SK-N-DZ (cell line): ENCODE measurements around the gene TSPO2.

Experiments used
- DNase-seq: peaks from one replicate; pipeline ENCODE4 v3.0.0-alpha.2; 2015; ENCODE audit warnings: low spot score

Gene TSPO2

DNA sequence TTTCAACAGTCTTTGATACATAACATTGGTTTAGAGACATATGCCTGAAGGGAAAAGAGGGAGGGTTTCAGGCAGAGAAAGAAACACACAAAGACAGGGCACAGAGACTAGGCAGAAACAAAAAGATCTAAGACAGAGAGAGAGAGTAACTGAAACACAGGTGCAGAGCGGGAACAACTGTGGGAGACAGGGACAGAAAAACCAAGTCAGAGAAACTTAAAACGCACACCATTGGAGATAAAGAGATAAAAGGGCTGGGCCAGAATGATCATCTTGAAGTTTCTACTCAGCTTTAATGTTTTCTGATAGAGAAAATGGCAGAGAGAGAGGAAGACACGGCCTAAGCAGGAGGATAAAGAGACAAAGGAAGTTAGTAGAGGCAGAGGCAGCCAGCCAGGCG, 15.0 kb upstream of the TSPO2 start:
- no peak for DNase-seq

DNA sequence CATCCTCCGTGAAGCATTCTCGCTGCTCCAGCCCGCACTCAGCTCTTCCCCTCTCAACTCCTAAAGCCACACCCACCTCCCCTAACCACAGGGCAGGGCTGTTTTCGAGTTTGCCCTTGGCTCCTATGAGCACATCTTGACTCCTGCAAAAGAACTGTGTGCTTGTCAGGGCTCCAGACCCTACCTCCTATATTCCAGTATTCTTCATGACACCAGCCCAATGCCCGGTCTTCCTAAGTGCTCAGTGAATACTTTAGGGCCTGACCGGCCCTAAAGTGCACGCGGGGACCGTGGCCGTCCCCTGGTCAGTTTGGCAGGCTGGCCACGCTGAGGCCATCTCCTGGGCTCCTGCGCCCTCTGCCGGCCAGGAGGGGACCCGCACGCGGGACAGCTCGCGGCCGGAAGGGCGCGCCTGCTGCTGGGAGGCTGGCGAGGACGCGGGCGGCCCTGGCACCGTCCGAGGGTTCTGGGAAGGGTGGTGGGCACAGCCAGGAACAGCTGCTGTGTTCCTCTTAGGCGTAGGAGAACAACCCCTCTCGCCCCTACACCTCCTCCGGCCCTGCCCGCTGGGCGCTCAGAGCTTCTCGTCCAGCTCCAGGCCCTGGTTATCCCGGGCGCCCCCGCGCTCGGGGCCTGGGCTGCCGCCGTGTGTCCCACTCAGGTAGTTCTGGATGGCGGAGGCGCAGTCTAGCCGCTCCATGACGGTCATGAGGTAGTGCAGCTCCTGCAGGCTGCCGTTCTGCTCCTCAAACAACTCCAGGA, 14.3 kb upstream of the TSPO2 start:
- DNase-seq, result peak; percentile 75

DNA sequence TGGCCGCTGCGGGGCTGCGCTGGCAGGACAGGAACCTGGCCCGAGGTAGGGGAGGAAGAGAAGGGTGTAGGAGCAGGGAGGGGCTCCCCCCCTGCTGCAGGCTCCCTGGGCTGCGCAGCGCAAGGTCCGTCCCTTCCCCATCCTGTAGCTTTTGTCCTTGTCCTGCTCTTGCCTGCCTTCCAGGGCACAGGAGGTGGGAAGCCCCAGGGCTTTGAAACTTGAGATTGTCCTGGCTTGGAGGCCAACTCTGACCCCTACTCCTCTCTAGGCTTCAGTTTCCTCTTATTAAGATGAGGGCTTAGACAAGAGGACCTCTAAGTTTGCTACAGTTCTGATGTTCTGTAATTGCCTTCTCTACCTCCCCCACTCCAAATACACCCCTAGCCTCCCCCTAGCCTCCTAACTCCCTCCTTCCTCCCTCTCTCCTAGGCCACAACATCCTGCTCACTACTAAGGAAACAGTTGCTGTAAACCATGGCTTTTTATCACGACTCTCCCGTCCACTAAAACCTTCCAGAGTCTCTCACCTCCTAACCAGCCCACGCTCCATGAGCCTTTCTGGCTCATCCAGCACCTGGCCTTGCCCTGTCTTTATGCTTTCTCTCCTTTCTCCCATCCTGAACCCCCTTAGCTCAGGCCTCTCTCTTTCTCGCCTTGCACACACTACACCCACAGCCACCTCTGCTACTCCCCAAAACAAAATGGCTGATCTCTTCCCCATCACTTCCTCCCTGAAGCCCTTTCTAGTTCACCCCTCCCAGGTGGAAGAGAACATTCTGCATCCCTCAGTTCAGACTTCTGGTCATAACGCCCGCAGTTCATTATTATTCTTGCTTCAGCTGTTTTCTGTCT, 13.5 kb upstream of the TSPO2 start:
- no peak for DNase-seq

DNA sequence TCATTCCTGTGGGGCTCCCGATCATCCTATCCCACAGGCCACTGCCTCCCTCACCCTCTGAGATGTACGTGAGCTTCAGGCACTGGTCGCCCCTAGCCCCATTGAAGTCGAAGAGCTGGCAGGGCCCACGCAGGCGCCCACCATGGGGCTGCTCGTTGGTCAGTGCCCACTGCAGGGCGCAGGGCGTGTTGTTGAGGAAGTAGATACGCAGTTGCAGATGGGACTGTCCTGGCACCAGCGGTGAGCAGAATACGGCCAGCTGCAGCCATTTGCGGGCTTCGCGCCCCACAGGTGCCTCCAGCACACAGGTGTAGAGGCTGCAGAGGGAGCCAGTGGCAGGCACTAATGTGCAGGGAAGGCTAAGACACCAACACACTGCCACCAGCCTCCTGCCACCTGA, 9.4 kb upstream of the TSPO2 start:
- no peak for DNase-seq

DNA sequence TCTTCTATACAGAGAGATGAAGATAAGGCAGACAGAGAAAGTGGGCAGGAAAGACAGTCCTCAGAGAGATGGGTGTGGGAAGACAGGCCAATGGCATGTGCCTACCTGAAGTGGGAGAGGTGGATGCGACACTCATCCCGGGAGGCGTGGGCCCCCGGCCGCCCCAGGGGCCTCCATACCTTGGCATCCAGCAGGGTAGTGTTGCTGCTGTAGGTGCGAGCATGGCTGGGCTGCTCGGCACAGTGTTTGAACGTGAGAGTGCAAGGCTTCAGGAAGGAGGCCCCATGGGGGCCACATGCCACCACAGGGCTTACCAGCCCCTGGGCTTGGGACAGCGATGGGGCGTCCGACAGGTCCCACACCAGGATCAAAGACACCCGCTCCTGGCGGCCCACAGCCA, 8.5 kb upstream of the TSPO2 start:
- DNase-seq, result no peak

DNA sequence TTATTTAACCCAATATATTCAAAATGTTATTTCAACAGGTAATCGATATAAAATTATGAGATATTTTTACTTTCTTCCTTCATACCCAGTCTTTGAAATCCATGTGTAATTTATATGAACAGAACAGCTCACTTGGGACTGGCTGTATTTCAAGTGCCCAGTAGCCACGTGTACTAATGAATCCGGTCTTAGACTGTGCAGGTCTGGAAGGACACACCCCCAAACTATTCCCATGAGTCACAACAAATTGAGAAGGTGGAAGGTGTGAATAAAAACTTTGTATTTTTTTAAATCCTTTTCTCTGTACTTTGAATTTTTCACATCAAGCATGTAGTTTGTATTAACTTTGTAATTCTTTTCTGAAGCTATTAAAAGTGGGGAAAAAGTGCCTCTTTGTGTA, 6.1 kb upstream of the TSPO2 start:
- DNase-seq, result no peak

DNA sequence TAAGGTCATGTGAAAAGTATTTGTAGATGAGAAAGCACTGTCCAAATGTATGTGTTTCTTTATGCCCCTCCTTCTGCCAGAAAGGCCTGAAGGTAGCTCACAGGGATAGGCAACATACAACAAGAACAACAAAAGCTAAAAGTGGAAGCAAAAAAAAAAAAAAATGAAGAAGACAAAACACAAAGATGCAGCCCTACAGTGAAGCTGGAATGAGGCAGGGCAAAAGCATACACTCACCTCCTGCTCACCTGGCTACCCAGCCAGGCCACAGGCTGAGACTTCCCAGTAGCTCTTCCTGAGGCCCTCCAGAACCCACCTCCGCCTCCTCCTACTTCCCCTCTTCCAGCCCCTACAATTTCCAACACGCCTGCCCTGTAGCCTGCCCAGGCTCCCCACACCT, 5.7 kb upstream of the TSPO2 start:
- DNase-seq, result no peak

DNA sequence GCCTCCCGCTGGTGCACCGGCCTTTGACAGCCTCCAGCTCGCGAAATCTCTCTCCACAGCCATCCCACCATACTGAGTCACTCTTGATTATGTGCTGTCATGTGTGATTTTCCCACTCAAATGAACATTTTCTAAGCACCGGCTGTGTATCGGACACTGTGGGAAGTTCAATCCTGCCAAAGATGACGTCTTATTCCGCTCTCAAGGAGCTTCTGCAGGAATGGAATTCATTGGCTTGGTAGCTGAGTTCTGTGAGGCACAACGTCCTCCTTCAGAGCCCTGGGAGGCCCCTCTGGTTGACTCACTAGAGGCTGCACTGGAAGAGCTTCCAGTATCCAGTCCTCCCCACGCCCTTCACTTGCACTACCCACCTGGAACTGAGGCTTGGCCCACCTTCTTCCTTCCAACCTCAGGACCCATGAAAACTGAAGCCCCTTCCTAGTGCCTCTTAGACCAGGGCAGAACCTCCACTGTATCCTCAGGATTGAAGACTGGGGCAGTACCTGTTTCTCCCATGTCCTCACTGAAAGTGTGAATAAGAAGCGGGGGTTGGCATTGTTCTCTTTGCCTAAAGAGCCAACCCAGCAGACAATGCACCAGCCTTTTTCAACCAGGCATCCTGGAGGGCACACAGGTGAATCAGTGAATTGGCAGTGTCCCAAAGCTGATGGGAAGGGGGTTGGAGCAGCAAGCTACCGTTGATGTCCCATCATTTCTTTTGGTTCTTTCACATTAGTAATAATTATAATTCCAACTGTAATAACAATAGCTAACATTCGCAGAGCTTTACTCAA, 5.0 kb upstream of the TSPO2 start:
- DNase-seq, result no peak

DNA sequence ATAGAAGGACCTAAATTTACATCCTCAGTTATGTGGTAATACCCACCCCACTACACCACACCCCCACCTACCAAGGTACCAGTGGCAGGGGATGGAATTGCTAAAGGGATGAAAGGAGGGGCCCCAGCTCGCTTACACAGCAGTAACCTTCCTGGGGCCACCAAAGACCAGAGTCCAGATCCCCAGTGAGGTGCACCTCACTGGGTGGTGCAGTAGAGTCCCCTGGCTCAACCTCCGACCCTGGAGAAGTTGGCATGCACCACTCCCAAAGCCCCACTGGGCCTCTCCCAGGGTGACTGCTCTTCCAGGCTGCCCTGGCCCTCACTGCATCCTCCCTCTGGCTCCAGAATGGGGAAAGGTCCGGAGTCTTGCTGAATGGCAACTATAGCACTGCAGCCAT, 4.1 kb upstream of the TSPO2 start:
- no peak for DNase-seq

DNA sequence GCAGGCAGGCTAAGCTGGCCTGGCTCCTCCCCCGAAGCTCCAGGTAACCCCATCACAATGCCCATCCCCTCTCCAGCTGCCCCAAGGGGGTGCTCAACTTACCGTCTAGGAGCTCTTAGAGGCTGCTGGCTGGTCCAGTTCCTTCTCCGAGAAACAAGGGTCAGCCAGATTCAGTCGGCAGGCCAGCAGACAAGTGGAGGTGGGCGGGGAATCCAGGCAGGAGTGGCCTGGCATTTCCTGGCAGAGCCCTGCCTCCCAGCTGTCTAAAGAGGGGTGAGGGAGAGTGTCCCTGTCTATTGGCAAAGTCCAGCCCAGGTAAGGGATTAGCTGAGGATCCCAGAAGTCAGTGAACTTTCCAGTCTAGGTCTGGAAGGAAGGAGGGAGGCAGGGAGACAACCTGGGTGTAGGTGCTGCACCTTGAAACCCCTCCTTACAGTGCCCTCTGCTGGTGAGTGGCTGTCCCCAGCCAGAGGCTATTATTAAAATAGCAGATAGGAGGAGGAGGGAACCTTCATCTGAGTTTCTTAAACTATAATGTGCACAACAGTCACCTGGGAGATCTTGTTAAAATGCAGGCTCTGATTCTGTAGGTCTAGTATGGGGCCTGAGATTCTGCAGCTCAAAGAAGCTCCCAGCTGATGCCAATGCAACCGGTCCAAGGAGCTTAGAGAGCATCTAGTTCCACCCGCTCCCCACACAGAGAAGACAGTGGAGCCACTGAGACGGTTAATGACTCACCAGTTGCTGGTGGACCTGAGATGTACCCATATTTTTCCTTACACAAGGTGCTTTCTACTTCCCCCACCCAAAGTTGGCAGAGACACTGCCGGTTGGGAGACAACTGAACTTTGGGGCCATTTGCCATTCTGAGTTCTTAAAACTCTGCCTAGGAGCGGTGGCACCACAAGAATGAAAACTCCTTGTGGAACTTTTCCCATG, 2.9 kb upstream of the TSPO2 start, which contains the start of gene UNC5CL:
TSS of gene UNC5CL (minus strand) at position 162 of the 939 bp plus-strand sequence. CDS start 4,147 bp downstream, outside the sequence.
- DNase-seq, result peak; percentile 23

DNA sequence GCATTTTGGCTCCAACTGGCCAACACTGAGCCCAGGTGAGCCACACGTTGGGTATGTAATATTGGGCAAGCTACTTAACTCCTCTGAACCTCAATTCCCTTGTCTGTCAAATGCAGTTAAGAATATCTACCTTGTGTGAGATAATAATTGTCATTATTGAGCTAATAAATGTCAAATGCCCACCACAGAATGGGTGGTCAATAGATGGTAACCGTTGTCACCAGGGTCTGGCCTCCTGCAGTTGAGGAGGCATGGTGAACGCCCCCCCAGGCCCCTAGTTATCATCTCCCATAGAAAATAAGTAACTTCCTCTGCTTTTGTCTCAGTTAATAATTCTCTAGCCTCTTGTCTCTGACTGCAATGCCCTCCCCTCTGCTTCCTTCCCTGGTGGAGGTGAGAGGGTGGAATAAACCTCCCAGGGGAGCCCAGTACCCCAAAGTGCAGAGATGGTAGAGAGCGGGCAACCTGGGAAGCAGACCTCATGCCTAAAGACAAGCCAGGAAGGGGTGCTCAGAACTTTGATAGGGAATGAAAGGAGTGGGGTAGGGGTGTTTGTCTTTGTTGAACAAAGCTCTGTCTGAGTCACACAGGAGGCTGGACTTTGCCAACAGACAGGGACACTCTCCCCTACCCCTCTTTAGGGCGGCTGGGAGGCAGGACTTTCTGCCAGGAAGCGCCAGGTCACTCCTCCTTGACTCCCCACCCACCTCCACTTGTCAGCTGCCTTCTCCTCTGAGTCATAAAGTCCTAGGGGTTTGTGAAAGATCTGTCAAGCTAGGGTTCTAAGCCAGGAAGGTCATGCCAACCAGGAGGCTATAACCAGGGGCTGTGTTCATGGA, 1.9 kb upstream of the TSPO2 start:
- DNase-seq, result no peak

DNA sequence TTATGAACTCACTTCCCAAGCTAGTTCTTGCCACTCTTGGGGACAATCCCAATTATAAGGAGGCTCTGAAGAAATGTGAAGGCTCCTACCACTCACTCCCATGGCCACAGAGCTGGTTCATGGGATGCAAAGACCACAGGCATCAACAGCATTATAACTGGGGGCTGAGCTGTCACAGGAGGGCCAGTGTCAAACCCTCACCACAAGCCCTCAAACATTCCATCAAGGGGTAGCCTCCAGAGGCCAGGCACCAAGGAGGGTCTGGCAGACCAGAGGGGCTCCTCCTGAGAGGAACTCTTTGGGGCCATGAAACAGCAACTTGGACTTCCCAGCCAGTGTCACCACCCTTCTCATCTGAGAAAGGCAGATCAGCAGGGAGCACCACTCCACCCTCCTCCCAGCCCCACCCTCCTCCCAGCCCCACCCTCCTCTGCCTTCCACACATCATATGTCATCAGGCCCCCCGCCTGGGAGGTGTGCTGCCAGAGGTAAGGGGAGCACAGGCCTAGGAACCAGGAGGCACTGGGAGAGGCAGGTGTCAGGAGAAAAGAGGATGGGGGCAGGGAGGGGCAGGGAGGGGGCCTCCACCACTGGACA, 1.2 kb upstream of the TSPO2 start:
- no peak for DNase-seq

DNA sequence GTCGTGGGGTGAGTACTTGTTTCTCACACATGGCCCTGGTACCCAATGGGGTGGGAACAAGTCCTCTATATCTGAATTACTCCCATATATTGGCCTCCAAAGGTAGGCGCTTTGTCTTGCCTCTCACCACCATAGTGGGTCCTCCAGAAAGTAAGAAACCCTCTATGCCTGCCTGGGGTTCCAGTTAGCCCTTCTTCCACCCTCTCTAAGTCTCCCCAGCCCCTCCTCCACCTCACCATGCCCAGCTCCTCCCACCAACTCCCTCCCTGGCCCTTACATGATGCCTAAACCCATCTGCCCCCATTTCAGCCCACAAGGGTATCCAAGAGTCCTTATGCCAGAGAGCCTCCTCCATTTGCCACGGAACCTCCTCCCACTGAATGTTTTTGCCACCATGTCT, 884 bp downstream of the TSPO2 start:
- no peak for DNase-seq

DNA sequence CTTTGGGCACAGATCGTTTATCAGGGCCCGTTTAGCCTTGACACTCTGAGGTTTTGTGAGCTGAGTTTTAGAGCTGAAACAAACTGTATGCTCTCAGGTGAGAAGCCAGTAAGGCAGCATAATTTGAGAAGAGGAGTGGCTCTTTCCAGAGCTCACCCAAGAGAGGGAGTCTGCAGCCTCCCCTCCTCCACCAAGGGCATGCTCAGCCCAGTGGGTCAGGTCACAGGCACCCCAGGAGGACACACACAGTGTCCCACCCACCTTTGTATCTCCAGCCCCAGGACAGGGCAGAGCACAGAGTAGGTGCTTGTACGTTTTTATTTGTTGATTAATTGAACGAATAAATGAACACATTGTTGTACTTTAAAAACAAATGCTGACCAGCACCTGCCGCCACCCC, 3.4 kb downstream of the TSPO2 start:
- DNase-seq, result no peak

DNA sequence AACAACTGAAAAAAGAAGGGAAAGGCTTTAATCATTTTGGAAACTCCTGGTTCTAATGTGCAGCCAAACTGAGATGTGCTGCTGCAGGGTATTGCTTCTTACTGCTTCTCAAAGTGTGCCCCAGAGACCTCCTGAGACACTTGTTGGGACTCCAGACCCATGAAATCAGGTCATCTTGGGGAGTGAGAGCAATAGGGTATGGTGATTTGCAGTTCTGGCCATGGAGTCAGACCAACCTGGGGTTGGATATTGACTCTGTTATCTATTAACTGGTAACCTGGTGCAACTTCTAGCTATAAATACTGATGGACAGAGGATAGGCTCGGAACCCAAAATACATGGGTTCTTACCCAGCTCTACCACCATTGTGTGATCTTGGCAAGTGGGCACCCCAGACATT, 3.8 kb downstream of the TSPO2 start:
- DNase-seq, result no peak

DNA sequence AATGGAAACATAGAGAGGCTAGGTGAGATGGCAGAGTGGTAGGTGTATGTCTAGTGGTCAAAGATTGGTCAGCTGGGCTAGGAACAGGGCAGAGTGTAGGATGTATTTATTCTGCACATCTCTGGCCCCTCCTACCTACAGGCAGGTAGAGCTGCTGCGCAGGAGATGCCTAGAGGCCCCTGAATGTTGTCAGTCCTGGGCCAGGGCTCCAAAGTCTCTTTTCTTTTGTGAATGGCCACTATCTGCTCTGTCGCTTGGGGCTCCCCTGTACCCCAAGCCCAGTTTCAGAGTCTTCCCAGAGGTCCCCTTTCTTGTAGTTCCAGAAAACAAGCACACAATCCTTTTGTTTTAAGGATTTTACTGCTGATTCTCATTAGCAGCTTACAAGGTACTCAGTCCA, 5.0 kb downstream of the TSPO2 start:
- DNase-seq, result no peak

DNA sequence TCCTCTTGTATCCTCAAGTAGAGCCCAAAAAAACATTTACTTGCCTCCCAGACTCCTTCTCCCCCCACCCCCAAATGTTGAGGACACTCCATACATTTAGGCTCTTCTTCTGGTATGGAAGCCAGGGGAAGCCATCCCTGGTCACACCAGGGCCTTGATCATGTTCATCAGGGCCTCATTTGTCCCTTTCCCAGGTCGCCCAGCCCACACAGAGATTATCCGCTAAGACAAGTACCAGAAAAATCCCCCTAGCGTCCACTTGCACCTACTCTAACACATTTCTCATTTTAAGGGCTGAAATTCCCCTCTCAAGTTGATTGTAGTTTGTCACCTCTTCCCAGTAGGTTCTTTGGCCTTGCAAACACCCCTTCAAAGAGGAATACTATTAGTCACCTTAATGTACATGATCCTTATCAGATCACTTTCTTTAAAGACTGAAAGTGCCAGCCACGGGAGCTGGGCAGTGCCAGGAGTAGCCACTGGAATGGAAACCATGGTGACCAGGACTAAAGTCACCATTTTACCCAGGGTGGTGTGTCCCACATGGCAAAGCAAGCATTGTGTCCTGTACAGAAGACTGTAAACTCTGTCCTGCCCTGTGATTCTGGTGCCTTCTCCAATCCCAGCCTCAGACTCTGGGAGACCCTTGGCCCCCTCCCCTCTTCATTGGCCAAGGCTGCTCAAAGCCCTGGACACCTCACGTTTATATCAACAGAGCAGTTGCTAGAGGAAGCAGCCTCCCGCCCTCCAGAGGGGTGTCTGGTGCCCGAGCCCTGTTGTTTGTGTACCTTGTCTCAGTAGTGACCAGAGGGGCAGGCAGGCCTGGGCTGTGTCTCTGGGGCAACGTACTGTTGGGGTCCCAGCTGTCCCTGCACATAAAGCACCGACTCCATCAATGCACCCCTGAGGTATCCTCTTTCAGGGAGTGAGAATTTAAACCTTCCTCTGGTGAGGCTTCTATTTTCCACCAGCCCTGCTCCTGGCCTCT, 5.8 kb downstream of the TSPO2 start:
- no peak for DNase-seq

DNA sequence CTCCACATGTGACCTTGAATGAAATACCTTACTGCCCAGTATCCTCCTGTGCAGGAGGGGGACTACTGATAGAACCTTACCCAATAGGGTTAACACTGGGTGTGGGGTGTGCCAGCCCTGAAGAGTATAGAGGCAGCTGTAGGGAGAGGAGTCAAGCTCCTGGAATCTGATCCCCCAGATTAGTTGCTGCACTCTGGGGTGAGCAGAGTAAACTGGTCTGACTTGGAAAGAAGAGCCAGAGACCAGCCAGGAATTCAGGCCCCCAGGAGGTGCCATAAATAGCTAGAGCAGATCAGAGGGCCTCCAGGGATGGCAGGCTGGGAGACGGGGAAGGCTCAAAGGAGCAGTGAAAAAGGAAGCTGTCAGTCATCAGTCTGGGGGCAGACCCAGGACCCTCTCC, 7.3 kb downstream of the TSPO2 start:
- DNase-seq, result no peak
